GM19193 (cell line): Measurements from ENCODE around the gene LDB1.

Experiments used
- POLR2A ChIP-seq: IDR thresholded peaks from 4 replicates; pipeline ENCODE4 v1.6.1; 2011; ENCODE audit not compliant: insufficient read depth, insufficient read length; ENCODE audit errors: extremely low read depth

Gene LDB1

DNA sequence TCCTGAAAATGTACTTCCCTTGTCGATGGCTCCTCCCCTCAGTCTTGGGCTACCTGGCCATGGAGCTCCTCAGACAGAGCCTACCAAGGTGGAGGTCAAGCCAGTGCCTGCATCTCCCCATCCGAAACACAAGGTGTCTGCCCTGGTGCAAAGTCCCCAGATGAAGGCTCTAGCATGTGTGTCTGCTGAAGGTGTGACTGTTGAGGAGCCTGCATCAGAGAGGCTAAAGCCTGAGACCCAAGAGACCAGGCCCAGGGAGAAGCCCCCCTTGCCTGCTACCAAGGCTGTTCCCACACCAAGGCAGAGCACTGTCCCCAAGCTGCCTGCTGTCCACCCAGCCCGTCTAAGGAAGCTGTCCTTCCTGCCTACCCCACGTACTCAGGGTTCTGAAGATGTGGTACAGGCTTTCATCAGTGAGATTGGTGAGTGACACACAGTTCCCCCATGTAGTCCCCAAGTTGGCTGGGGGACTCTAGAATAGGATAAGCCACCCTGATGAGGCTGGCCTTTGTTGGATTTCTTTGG is 21.5 kb upstream of the LDB1 start:
- no peak for TF ChIP-seq POLR2A

DNA sequence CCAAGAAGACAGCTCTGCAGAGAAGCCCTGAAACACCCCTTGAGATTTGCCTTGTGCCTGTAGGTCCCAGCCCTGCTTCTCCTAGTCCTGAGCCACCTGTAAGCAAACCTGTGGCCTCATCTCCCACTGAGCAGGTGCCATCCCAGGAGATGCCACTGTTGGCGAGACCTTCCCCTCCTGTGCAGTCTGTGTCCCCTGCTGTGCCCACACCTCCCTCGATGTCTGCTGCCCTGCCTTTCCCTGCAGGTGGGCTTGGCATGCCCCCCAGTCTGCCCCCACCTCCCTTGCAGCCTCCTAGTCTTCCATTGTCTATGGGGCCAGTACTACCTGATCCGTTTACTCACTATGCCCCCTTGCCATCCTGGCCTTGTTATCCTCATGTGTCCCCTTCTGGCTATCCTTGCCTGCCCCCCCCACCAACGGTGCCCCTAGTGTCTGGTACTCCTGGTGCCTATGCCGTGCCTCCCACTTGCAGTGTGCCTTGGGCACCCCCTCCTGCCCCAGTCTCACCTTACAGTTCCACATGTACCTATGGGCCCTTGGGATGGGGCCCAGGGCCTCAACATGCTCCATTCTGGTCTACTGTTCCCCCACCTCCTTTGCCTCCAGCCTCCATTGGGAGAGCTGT is 20.9 kb upstream of the LDB1 start:
- TF ChIP-seq POLR2A, result no peak

GRCh38 chr10:102140218-102140617 is 20.1 kb upstream of the LDB1 start:
- no peak for TF ChIP-seq POLR2A

- TF ChIP-seq POLR2A, result no peak
These were observed 19.3 kb upstream of the LDB1 start for GRCh38 chr10:102139281-102140110.

DNA sequence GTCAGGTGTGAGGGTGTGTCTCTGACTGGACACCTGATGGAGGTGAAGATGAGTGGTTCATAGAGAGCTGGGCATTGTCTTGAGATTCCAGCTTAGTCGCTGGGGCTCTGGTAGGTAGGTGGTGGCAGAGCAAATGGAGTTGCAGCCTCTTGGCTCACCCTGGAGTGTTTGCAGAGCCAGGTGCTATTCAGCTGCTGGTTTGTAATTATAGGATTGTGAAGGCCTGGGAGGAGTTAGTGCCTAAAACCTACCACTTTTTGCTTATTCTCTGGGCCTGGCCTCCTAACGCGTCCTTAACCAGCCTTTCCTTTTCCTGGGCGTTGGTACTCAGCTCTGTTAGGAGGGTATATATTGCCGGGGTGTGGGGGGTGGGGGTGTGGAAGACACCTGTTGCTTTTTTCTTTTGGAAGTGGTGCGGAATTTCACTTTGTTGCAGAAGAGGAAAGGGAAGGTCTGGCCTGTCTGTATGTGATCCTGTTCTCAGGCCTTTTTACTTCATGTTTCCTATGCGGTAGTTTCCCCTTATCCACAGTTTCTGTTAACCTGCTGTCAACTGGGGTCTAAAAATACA is 15.9 kb upstream of the LDB1 start:
- no peak for TF ChIP-seq POLR2A

DNA sequence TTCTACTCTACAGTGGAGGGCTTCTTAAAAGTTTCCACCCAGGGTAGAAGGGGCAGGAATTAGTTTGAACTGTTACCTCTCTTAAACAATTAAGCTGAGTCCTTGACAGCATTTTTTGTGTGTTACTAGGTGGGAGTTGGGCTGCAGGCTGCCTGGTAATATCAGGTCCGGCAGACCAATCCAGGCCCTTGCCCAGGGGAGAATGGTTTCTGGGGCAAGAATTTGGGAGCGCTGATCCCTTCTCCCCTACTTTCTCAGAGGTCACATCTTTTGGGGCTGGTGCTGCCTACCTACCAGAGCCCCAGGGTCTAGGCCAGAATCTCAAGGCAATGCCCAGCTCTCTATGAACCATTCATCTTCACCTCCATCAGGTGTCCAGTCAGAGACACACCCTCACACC is 14.2 kb upstream of the LDB1 start:
- TF ChIP-seq POLR2A, result no peak

DNA sequence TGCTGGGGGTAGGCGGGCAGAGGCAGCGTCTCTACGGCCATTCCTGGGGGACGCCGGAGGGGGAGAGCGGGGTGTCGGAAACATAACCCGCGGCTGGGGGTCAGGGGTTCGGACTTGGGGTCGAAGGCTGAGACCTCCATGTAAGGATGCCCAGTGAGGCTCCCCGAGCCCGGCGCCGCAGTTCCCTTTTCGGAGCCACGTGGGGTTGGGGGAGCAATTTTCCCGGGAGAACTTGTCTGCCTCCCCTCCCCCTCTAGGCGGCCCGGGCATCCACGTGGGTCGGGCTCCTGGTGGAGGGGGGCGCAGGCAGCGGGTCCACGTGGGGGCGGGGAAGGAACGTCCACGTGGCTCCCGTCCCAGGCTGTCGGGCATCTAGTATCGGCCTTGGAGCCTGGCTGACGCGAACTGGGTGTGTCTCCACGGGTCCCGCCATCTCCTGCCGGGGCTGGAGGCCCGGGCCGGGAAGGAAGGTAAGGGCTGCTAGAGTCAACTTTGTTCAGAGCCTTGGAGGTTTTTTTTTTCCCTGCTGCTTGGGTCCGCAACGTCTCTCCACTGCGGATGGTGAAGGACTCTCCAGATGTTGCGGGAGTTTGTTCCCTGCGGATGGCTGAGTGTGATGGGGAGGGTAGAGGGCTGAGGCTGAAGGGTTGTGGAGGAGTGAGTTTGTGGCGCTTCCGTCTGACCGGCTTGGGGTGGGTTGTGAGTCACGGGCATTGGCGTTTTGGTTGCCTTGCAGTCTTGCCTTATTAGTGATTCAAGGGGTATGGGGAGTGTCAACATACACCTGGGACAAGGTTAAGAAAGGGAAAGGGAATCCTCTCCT is 13.4 kb upstream of the LDB1 start:
- TF ChIP-seq POLR2A, result no peak

GRCh38 chr10:102132563-102133372 is 12.6 kb upstream of the LDB1 start, which contains the start of gene PPRC1:
PPRC1 (plus strand) TSS chr10:102133040; CDS start chr10:102133069, 29 bp downstream.
- peak; percentile 86 for TF ChIP-seq POLR2A

DNA sequence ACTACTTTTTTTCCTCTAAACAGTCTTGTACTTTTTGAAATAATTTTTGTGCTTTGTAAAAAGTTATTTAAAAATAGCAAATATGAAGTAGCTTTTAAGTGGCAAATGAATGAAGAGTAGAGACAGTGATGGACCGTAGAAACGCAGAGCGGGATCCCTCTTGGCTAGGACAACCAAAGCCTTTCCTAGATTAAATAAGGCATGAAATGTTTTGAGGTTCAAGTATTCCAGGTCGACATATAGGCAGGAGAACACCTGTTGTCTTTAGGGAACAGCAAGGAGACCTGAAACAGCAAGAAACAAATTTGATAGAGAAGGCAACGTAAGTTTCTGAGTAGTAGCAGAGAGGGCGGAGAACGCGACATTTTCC is 12.0 kb upstream of the LDB1 start:
- TF ChIP-seq POLR2A, result no peak

GRCh38 chr10:102131286-102132170 is 11.4 kb upstream of the LDB1 start:
- TF ChIP-seq POLR2A, result no peak

- TF ChIP-seq POLR2A, result no peak
These were observed 3.1 kb upstream of the LDB1 start for GRCh38 chr10:102123223-102123622.

GRCh38 chr10:102122450-102122849 is 2.3 kb upstream of the LDB1 start:
- no peak for TF ChIP-seq POLR2A

- no peak for TF ChIP-seq POLR2A
These were observed 1.7 kb upstream of the LDB1 start for GRCh38 chr10:102121739-102122372.
